ENCODE measurements around the gene NAT9. TPM values are rescaled to one million over a fixed set of nuclear protein-coding genes. Genes with fewer than 3 reads are reported as not detected.
A peak's percentile ranks its signal among the peaks of the same experiment; 100 is the strongest.

NAT9 gene
- total and polyA plus RNA-seq, 7 experiments from 2014 or later = 16.8 to 78.8 (median 53.9) TPM

DNA sequence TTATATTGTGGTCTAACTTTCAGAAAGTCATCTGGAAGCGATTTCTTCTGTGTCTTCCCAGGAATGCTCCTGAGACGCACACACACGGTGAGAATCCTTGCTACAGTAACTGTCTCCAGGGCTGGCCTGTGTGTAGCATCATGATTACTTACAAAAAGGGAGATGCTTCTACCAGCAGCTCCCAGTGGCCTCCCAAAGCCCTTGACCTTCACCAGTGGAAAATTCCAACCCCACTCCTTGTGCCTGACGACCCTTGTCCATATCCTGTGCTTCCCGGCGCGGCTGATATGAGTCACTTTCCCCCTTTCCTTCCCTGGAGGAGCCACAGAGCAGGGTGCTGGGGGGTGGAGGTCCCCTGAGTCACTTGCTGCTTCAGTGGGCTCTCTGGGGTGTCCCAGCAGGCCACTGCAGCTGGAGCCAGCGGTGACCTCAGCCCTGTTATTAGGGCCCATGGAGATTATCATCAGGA lies 22.1 kb upstream of the NAT9 start:
- peaks cover 4 to 62% (median 27%) of the 10 kb centered on the region in 5 donors for H3K36me3 Mint-ChIP-seq
- Histone ChIP-seq H3K4me1 (ENCODE audit: control insufficient read depth in 2 of 2, insufficient read depth in 2 of 2, low read length in 2 of 2) (no peaks in the 10 kb centered on the region), H3K9me3 (ENCODE audit: control insufficient read depth in 2 of 3, low read length in 3 of 3) (no peaks in the 10 kb centered on the region), H3K4me3 (ENCODE audit: low read length) (no peak overlapping the region), H3K27me3 (ENCODE audit: control insufficient read depth in 2 of 2, insufficient read depth in 2 of 2, low read length in 2 of 2) (no peaks in the 10 kb centered on the region), H3K27ac (ENCODE audit: low read depth, low read length) (no peak overlapping the region), H3K36me3 (ENCODE audit: control insufficient read depth in 2 of 3, insufficient read depth in 3 of 3, low read length in 3 of 3) (peaks cover 0 to 96% (median 22%) of the 10 kb centered on the region in 3 experiments)
- intact Hi-C loops (cut with micrococcal nuclease) = no loop called here
- no peak overlapping the region for H3K27ac Mint-ChIP-seq
- no peak overlapping the region for H3K4me3 Mint-ChIP-seq
- DNase-seq (no peak), ATAC-seq (no peak)
- H3K27me3 Mint-ChIP-seq = no peaks in the 10 kb centered on the region
- CTCF ChIA-PET = no interaction called here
- POLR2A ChIA-PET = no interaction called here
- peaks cover 0 to 4% (median 0%) of the 10 kb centered on the region in 7 donors for H3K4me1 Mint-ChIP-seq
- H3K9me3 Mint-ChIP-seq = no peaks in the 10 kb centered on the region

DNA sequence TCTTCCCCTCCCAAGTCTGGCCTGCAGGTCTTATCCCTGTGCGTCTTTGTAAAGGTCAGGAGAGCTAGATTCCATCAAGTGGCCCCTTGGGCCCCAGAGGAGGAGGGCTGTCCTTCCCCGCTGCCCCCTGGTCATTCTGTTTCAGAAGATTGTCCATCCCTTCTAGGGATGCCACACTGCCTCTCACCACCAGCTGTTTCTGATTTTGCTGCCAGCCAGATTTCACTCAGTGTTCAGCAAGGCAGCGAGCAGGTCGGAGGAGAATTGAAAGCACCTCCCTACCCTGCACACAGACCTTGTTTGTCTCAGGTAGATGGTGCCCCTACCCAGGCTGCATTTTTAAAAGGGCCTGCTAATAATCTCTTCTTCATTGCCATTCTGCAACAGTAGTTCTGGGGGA lies 21.7 kb upstream of the NAT9 start:
- Mint-ChIP-seq H3K36me3 (peaks cover 4 to 64% (median 27%) of the 10 kb centered on the region in 5 donors), H3K27ac (no peak overlapping the region), H3K9me3 (no peaks in the 10 kb centered on the region), H3K27me3 (no peaks in the 10 kb centered on the region), H3K4me1 (peaks cover 0 to 7% (median 1%) of the 10 kb centered on the region in 7 donors), H3K4me3 (no peak overlapping the region)
- Histone ChIP-seq H3K4me3 (ENCODE audit: low read length) (no peak overlapping the region), H3K4me1 (ENCODE audit: control insufficient read depth in 2 of 2, insufficient read depth in 2 of 2, low read length in 2 of 2) (no peaks in the 10 kb centered on the region), H3K36me3 (ENCODE audit: control insufficient read depth in 2 of 3, insufficient read depth in 3 of 3, low read length in 3 of 3) (peaks cover 0 to 96% (median 22%) of the 10 kb centered on the region in 3 experiments), H3K27ac (ENCODE audit: low read depth, low read length) (no peak overlapping the region), H3K27me3 (ENCODE audit: control insufficient read depth in 2 of 2, insufficient read depth in 2 of 2, low read length in 2 of 2) (no peaks in the 10 kb centered on the region), H3K9me3 (ENCODE audit: control insufficient read depth in 2 of 3, low read length in 3 of 3) (no peaks in the 10 kb centered on the region)
- no peak for DNase-seq
- ATAC-seq = no peak
- POLR2A ChIA-PET = no interaction called here
- CTCF ChIA-PET = no interaction called here
- intact Hi-C loops (cut with micrococcal nuclease) = no loop called here

DNA sequence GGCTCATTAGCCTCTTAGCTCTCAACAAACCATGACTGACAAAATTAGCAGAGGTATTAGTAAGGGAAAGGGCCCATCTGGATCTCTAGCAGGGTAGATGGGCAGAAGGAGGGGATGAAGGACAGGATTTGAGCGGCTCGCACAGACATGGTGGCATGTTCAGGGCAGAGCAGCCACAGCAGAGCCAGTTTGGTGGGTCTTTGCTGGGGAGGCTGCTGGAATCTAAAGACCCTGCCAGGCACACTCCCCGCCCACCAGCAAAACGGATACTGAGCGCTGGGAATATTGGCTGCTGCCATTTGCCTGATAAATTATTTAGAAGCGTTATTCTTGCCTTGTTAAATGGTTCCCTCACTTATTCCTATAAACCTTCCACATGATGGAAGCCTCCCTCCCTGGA lies 20.7 kb upstream of the NAT9 start:
- CTCF ChIA-PET = no interaction called here
- H3K36me3 ChIP-seq (ENCODE audit: control insufficient read depth in 2 of 3, insufficient read depth in 3 of 3, low read length in 3 of 3) = peaks cover 0 to 91% (median 22%) of the 10 kb centered on the region in 3 experiments
- intact Hi-C loops (cut with micrococcal nuclease) = no loop called here
- no peak overlapping the region for H3K27ac ChIP-seq (ENCODE audit: low read depth, low read length)
- ATAC-seq (no peak), DNase-seq (no peak)
- H3K4me3 ChIP-seq (ENCODE audit: low read length) = no peak overlapping the region
- H3K4me3 Mint-ChIP-seq = no peak overlapping the region
- no peaks in the 10 kb centered on the region for H3K9me3 Mint-ChIP-seq
- H3K27me3 Mint-ChIP-seq = no peaks in the 10 kb centered on the region
- no peaks in the 10 kb centered on the region for H3K27me3 ChIP-seq (ENCODE audit: control insufficient read depth in 2 of 2, insufficient read depth in 2 of 2, low read length in 2 of 2)
- POLR2A ChIA-PET = no interaction called here
- no peaks in the 10 kb centered on the region for H3K4me1 ChIP-seq (ENCODE audit: control insufficient read depth in 2 of 2, insufficient read depth in 2 of 2, low read length in 2 of 2)
- no peak overlapping the region for H3K27ac Mint-ChIP-seq
- peaks cover 0 to 12% (median 6%) of the 10 kb centered on the region in 7 donors for H3K4me1 Mint-ChIP-seq
- no peaks in the 10 kb centered on the region for H3K9me3 ChIP-seq (ENCODE audit: control insufficient read depth in 2 of 3, low read length in 3 of 3)
- peaks cover 4 to 63% (median 27%) of the 10 kb centered on the region in 5 donors for H3K36me3 Mint-ChIP-seq

DNA sequence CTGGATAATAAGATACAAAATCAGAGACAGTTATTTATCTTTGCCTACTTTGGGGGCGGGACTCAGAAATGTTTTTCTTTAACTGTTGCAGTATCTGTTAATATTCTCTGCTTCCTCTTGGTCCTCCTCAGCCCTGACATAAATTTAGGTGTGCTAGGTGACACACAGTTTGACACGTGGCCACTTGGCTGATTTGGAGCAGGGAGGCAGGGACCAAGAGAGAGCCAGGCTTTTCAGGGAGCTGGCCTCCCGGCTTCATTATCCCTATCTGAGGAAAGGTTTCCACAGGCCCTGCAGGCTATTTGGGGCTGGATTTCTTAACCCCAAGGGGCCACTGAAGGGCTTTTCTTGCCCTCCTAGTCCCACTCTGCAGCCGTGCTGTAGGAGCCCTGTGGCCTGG lies 20.1 kb upstream of the NAT9 start:
- DNase-seq (no peak), ATAC-seq (no peak)
- intact Hi-C loops (cut with micrococcal nuclease) = no loop called here
- Mint-ChIP-seq H3K4me1 (peaks cover 4 to 17% (median 11%) of the 10 kb centered on the region in 7 donors), H3K4me3 (no peak overlapping the region), H3K27ac (no peak overlapping the region), H3K9me3 (no peaks in the 10 kb centered on the region), H3K27me3 (no peaks in the 10 kb centered on the region), H3K36me3 (peaks cover 6 to 62% (median 27%) of the 10 kb centered on the region in 5 donors)
- Histone ChIP-seq H3K4me3 (ENCODE audit: low read length) (no peak overlapping the region), H3K4me1 (ENCODE audit: control insufficient read depth in 2 of 2, insufficient read depth in 2 of 2, low read length in 2 of 2) (peaks cover 5 to 6% of the 10 kb centered on the region in 2 donors), H3K36me3 (ENCODE audit: control insufficient read depth in 2 of 3, insufficient read depth in 3 of 3, low read length in 3 of 3) (peaks cover 0 to 85% (median 19%) of the 10 kb centered on the region in 3 experiments), H3K27ac (ENCODE audit: low read depth, low read length) (no peak overlapping the region), H3K27me3 (ENCODE audit: control insufficient read depth in 2 of 2, insufficient read depth in 2 of 2, low read length in 2 of 2) (no peaks in the 10 kb centered on the region), H3K9me3 (ENCODE audit: control insufficient read depth in 2 of 3, low read length in 3 of 3) (no peaks in the 10 kb centered on the region)
- ChIA-PET CTCF (interaction anchor here (0.6 to 1.2 kb wide), 2 partner anchors 69 to 91 kb away, joined by 3 read pairs; no protein-coding TSS in a partner anchor), POLR2A (no interaction called here)

DNA sequence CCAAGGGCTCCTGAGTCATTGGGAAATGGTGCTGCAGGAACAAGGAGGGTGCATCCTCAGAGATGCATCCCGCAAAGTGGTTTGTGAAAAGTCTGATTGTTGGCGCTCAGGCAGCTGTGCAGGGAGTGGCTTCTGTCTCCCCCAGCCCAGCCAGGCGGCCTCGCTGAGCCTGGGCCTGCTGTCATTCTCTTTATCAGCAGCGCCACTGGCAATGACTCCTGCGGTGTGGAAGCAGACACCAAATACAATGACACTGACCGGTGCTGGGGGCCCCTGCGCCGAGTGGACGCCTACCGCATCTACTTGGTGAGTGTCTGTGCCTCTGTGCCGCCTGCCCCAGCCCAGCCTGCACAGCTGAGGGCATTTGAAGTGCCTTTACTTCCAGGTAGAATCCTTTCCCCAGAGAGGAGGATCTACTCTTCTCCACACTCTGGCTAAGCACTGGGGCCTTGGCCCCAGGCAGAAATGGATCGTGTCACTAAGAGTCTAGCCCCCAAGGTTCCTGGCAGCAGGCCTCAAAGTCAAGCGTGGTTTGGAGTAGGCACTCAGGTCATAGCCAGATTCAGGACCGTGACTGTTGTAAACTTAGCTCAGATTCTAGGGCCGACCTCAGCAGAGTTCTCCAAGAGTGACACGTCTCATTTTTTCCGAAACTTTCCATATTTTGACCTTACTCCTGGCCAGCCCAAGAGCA lies 19.3 kb upstream of the NAT9 start:
- ATAC-seq (no peak), DNase-seq (no peak)
- Mint-ChIP-seq H3K4me3 (no peak overlapping the region), H3K9me3 (no peaks in the 10 kb centered on the region), H3K36me3 (peaks cover 6 to 60% (median 27%) of the 10 kb centered on the region in 5 donors), H3K27ac (no peak overlapping the region), H3K27me3 (no peaks in the 10 kb centered on the region), H3K4me1 (peaks cover 10 to 25% (median 18%) of the 10 kb centered on the region in 7 donors)
- H3K27ac ChIP-seq (ENCODE audit: low read depth, low read length) = no peak overlapping the region
- no peak overlapping the region for H3K4me3 ChIP-seq (ENCODE audit: low read length)
- intact Hi-C loops (cut with micrococcal nuclease) = no loop called here
- ChIA-PET CTCF (interaction anchor here (0.6 to 1.6 kb wide), 4 partner anchors 59 to 92 kb away, joined by 3 to 4 read pairs (median 3); partner anchors contain the start of gene RAB37), POLR2A (interaction anchor here (1.0 kb wide), 1 partner anchor 19 kb away, joined by 3 read pairs; the partner anchor contains the start of gene NAT9)
- peaks cover 0 to 78% (median 19%) of the 10 kb centered on the region in 3 experiments for H3K36me3 ChIP-seq (ENCODE audit: control insufficient read depth in 2 of 3, insufficient read depth in 3 of 3, low read length in 3 of 3)
- no peaks in the 10 kb centered on the region for H3K9me3 ChIP-seq (ENCODE audit: control insufficient read depth in 2 of 3, low read length in 3 of 3)
- peaks cover 12 to 14% of the 10 kb centered on the region in 2 donors for H3K4me1 ChIP-seq (ENCODE audit: control insufficient read depth in 2 of 2, insufficient read depth in 2 of 2, low read length in 2 of 2)
- H3K27me3 ChIP-seq (ENCODE audit: control insufficient read depth in 2 of 2, insufficient read depth in 2 of 2, low read length in 2 of 2) = no peaks in the 10 kb centered on the region

DNA sequence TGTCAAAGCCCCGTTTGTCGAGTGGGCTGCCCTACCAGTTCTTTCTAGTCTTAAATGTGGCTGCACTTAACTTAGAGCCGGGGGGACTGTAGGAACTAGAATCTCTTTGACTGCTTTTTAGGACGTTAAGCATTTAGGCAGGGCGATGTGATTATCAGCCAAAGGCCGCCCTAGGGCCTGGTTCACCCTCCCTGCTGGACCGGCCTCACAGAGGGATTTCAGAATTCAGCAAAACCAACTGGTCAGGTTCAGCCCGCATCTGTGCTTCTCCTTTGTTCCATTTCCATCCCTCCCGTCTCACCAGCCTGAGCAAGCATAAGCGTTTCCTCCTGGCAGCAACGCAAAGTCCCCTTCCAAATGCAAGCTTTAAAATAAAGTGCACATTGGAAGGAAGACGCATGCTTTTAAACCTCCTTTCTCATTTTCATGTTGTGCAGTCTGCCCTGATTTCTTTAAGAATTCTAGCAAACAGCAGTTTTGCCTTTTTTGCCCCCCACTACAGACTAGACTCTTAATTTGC lies 16.5 kb upstream of the NAT9 start:
- H3K36me3 ChIP-seq (ENCODE audit: control insufficient read depth in 2 of 3, insufficient read depth in 3 of 3, low read length in 3 of 3) = peaks cover 0 to 55% (median 16%) of the 10 kb centered on the region in 3 experiments
- peaks cover 13 to 22% of the 10 kb centered on the region in 2 donors for H3K4me1 ChIP-seq (ENCODE audit: control insufficient read depth in 2 of 2, insufficient read depth in 2 of 2, low read length in 2 of 2)
- no peaks in the 10 kb centered on the region for H3K9me3 Mint-ChIP-seq
- H3K4me1 Mint-ChIP-seq = peaks cover 17 to 47% (median 30%) of the 10 kb centered on the region in 7 donors
- H3K27ac ChIP-seq (ENCODE audit: low read depth, low read length) = no peak overlapping the region
- H3K9me3 ChIP-seq (ENCODE audit: control insufficient read depth in 2 of 3, low read length in 3 of 3) = no peaks in the 10 kb centered on the region
- DNase-seq = no peak
- no peaks in the 10 kb centered on the region for H3K27me3 Mint-ChIP-seq
- CTCF ChIA-PET = interaction anchor here (0.7 to 4.4 kb wide), 6 partner anchors 56 to 731 kb away, joined by 3 to 78 read pairs (median 18); partner anchors contain the start of gene RAB37
- H3K4me3 Mint-ChIP-seq = peak overlapping the region in 1 of 10 donors; percentile 14
- no peaks in the 10 kb centered on the region for H3K27me3 ChIP-seq (ENCODE audit: control insufficient read depth in 2 of 2, insufficient read depth in 2 of 2, low read length in 2 of 2)
- ATAC-seq = no peak
- POLR2A ChIA-PET = interaction anchor here (0.9 kb wide), 1 partner anchor 81 kb away, joined by 3 read pairs; no protein-coding TSS in a partner anchor
- H3K36me3 Mint-ChIP-seq = peaks cover 3 to 44% (median 18%) of the 10 kb centered on the region in 5 donors
- no peak overlapping the region for H3K4me3 ChIP-seq (ENCODE audit: low read length)
- H3K27ac Mint-ChIP-seq = no peak overlapping the region
- intact Hi-C loops (cut with micrococcal nuclease) = loop anchor here in 1 of 2 donors (5.0 kb wide), 1 partner anchor 165 kb away; no protein-coding TSS in a partner anchor
